IMR-90 (cell line): ENCODE measurements around the gene INPPL1.

Source experiments
- CEBPB ChIP-seq: IDR thresholded peaks from 2 replicates; pipeline ENCODE4 v1.6.1; 2012; ENCODE audit warnings: low read depth, low read length, improper control_type of control experiment
- CHD1 ChIP-seq: IDR thresholded peaks from 2 replicates; pipeline ENCODE4 v1.6.1; 2012; ENCODE audit warnings: low read depth, low read length, improper control_type of control experiment
- CTCF ChIP-seq: conservative IDR thresholded peaks from 2 replicates; pipeline ENCODE4 v1.5.1; 2012; ENCODE audit warnings: mild to moderate bottlenecking, low read depth, low read length, improper control_type of control experiment
- ELK1 ChIP-seq: fragments of 150-350 bp; IDR thresholded peaks from 2 replicates; pipeline ENCODE4 v1.6.1; 2016; ENCODE audit warnings: low read depth, mild to moderate bottlenecking, low read length, moderate library complexity, borderline replicate concordance
- MXI1 ChIP-seq: IDR thresholded peaks from 2 replicates; pipeline ENCODE4 v1.6.1; 2012; ENCODE audit warnings: low read depth, mild to moderate bottlenecking, low read length, moderate library complexity, borderline replicate concordance
- NFE2L2 ChIP-seq: fragments of 150-350 bp; IDR thresholded peaks from 2 replicates; pipeline ENCODE4 v1.6.1; 2016; ENCODE audit warnings: low read depth, mild to moderate bottlenecking, low read length
- POLR2A ChIP-seq: IDR thresholded peaks from 2 replicates; pipeline ENCODE4 v1.6.1; 2012; ENCODE audit warnings: mild to moderate bottlenecking, low read depth, low read length
- RAD21 ChIP-seq: IDR thresholded peaks from 2 replicates; pipeline ENCODE4 v1.6.1; 2012; ENCODE audit warnings: low read length, improper control_type of control experiment
- RFX5 ChIP-seq: IDR thresholded peaks from 2 replicates; pipeline ENCODE4 v1.8.0; 2012; ENCODE audit warnings: low read depth, mild to moderate bottlenecking, low read length, moderate library complexity
- SMC3 ChIP-seq: fragments of 150-350 bp; IDR thresholded peaks from 2 replicates; pipeline ENCODE4 v1.6.1; 2016; ENCODE audit warnings: low read depth, mild to moderate bottlenecking, antibody characterized with exemption, low read length, moderate library complexity

- TF ChIP-seq RFX5 = no peak
- TF ChIP-seq CTCF = no peak
- TF ChIP-seq MXI1 = peak; percentile 30; the same call in 1 of the 2 replicates
- no peak for TF ChIP-seq POLR2A
- no peak for TF ChIP-seq RAD21
- no peak for TF ChIP-seq CHD1
- no peak for TF ChIP-seq CEBPB
- no peak for TF ChIP-seq SMC3
- no peak for TF ChIP-seq NFE2L2
- TF ChIP-seq ELK1 = no peak
Measured at GRCh38 chr11:72224564-72225410, at the start of gene INPPL1.
